Measurements from ENCODE around the gene ADGRV1.

Gene ADGRV1

GRCh38 chr5:90542827-90543519 is 15.6 kb upstream of the ADGRV1 start:
- no peak for DNase-seq (ENCODE audit: extremely low read depth, low read depth)
- TF ChIP-seq CTCF (IDR thresholded peaks at IDR 0.05; ENCODE audit: low read depth, low read length, missing control alignments) = no peak
- no peak overlapping the region for H3K4me3 ChIP-seq (replicated peaks; ENCODE audit: low read depth, low read length)

GRCh38 chr5:90545511-90545910 is 13.1 kb upstream of the ADGRV1 start:
- H3K4me3 ChIP-seq (replicated peaks; ENCODE audit: low read depth, low read length) = no peak overlapping the region
- DNase-seq (ENCODE audit: extremely low read depth, low read depth) = no peak
- no peak for TF ChIP-seq CTCF (IDR thresholded peaks at IDR 0.05; ENCODE audit: low read depth, low read length, missing control alignments)

- DNase-seq (ENCODE audit: extremely low read depth, low read depth) = no peak
- no peak overlapping the region for H3K4me3 ChIP-seq (replicated peaks; ENCODE audit: low read depth, low read length)
- no peak for TF ChIP-seq CTCF (IDR thresholded peaks at IDR 0.05; ENCODE audit: low read depth, low read length, missing control alignments)
Measured at GRCh38 chr5:90546216-90546837, 12.3 kb upstream of the ADGRV1 start.

GRCh38 chr5:90547072-90547536 is 11.5 kb upstream of the ADGRV1 start:
- no peak overlapping the region for H3K4me3 ChIP-seq (replicated peaks; ENCODE audit: low read depth, low read length)
- no peak for TF ChIP-seq CTCF (IDR thresholded peaks at IDR 0.05; ENCODE audit: low read depth, low read length, missing control alignments)
- DNase-seq (ENCODE audit: extremely low read depth, low read depth) = no peak

- DNase-seq (ENCODE audit: extremely low read depth, low read depth) = no peak
- H3K4me3 ChIP-seq (replicated peaks; ENCODE audit: low read depth, low read length) = no peak overlapping the region
- TF ChIP-seq CTCF (IDR thresholded peaks at IDR 0.05; ENCODE audit: low read depth, low read length, missing control alignments) = no peak
Measured at GRCh38 chr5:90548069-90548593, 10.5 kb upstream of the ADGRV1 start.

GRCh38 chr5:90549223-90549622 is 9.4 kb upstream of the ADGRV1 start:
- DNase-seq (ENCODE audit: extremely low read depth, low read depth) = no peak
- TF ChIP-seq CTCF (IDR thresholded peaks at IDR 0.05; ENCODE audit: low read depth, low read length, missing control alignments) = no peak
- no peak overlapping the region for H3K4me3 ChIP-seq (replicated peaks; ENCODE audit: low read depth, low read length)
